Heart right ventricle (tissue), 16 donors: ENCODE results near the gene TMEM200A. TPM values are rescaled to one million over a fixed set of nuclear protein-coding genes. Genes with fewer than 3 reads are reported as not detected.

Source experiments
- ATAC-seq, 8 donors: fragments of 200-7000 bp; cut with Tn5 transposase; one replicate each; pipeline ENCODE4 v1.9.1; 2020; ENCODE audit warnings: mild to moderate bottlenecking in 8 of 8, moderate library complexity in 8 of 8, moderate number of reproducible peaks in 1 of 8
- DNase-seq, 2 donors: peaks; one replicate each; pipeline ENCODE4 v3.0.0-alpha.2; 2020
- H3K27ac ChIP-seq, 10 donors: fragments of 200-600 bp; sonication (generic) in 2 of 10; one replicate each; pipeline versions ENCODE4 v1.5.0 to v1.8.0; 2020 to 2022; ENCODE audit warnings: mild to moderate bottlenecking in 3 of 10
- H3K27me3 ChIP-seq, 7 donors: fragments of 200-600 bp; one replicate each; pipeline ENCODE4 v1.8.0; 2021 to 2022; ENCODE audit warnings: mild to moderate bottlenecking in 2 of 7
- H3K36me3 ChIP-seq, 9 donors: fragments of 200-600 bp; sonication (generic) in 1 of 9; one replicate each; pipeline versions ENCODE4 v1.5.0 to v1.8.0; 2020 to 2022; ENCODE audit warnings: mild to moderate bottlenecking in 2 of 9
- H3K4me1 ChIP-seq, 9 donors: fragments of 200-600 bp; sonication (generic) in 1 of 9; one replicate each; pipeline versions ENCODE4 v1.5.0 to v1.8.0; 2020 to 2022; ENCODE audit warnings: mild to moderate bottlenecking in 4 of 9
- H3K4me3 ChIP-seq, 10 donors: fragments of 200-600 bp; sonication (generic) in 2 of 10; one replicate each; pipeline versions ENCODE4 v1.5.0 to v1.8.0; 2020 to 2022; ENCODE audit warnings: mild to moderate bottlenecking in 7 of 10, moderate library complexity in 2 of 10
- H3K9me3 ChIP-seq, 11 donors: fragments of 200-600 bp in 10 of 11; sonication (generic) in 2 of 11; one replicate each; pipeline versions ENCODE4 v1.5.0 to v1.8.0; 2013 to 2022; ENCODE audit warnings: mild to moderate bottlenecking in 2 of 11, control low read depth in 1 of 11, moderate library complexity in 1 of 11
- CTCF ChIP-seq, 9 donors: fragments of 200-600 bp; sonication (generic) in 2 of 9; IDR thresholded peaks; one replicate each; pipeline versions ENCODE4 v1.5.0 to v1.8.0; 2021 to 2022; ENCODE audit warnings: antibody characterized with exemption in 9 of 9, mild to moderate bottlenecking in 5 of 9, moderate library complexity in 1 of 9
- WGBS, 2 donors: extraction: QIAGEN DNeasy Blood & Tissue Kit; methylation state at CpG; one replicate each; pipeline ENCODE4 v1.1.7; 2013; ENCODE audit warnings: inconsistent platforms in 1 of 2; 5-methylcytosine and 5-hydroxymethylcytosine counted together
- intact Hi-C, 10 donors: fragments of 100-400 bp; cut with DNase I; formaldehyde crosslinking; loops; one replicate each; pipeline versions ENCODE4 v1.11.1 to v1.14.2; 2022
- polyA plus RNA-seq, 2 donors: library from polyadenylated mRNA; stranded (reverse); fragments of 200-250 nt; gene quantifications; one replicate each; pipeline ENCODE4 v1.2.3, GENCODE V29; 2013
- total RNA-seq, 10 donors: library from RNA; stranded (reverse); fragmentation: NEBNext Ultra II Directional in 3 of 10; extraction: Animal tissue kit (Norgen Biotek cat#: 25700) in 3 of 10; gene quantifications; one replicate each; pipeline versions ENCODE4 v1.2.1 to v1.2.4, GENCODE V29; 2021 to 2023
- donor health status: Arrhythmogenic right ventricular cardiomyopathy.
- donor health status: ischemic (EF 13 %, LVEDD 7.1; RV severe dilation, severe dysfunction).
- donor health status: healthy with polysubstance abuse.
- donor health status: DM: no; HTN: yes; CAD: no.
- donor health status: DM: no; HTN: no; CAD: no.
- donor health status: ischemic (EF 25% LVEDD 6.9; RV normal size, moderate dysfunction).
- donor health status: ischemic (EF 25% LVEDD 5.7; RV mildly dilated, moderate dysfunction).
- donor health status: healthy.
- donor health status: DM: yes; HTN: yes; CAD: no.
- donor health status: Ischemic cardiomyopathy.
- donor health status: ischemic (EF 35%, LVEDD 5.7; RV mildly dilated, moderate dysfunction).
- donor health status: nonischemic (EF 11% LVEDD 7.7; RV severe dilation, severe dysfunction).
- donor health status: DM: yes; HTN: yes; CAD: no.
- donor health status: PGD.
- donor health status: ischemic (EF 29% LVEDD 5.4; RV normal size, mild dysfunction).
- donor health status: nonischemic (EF 23%, LVEDD 6.1; RV moderate dilation, normal function).

The TMEM200A gene
- total and polyA plus RNA-seq, 12 donors: 0.07 to 0.39 (median 0.18) TPM; not detected in 4

- Histone ChIP-seq H3K9me3 (peaks cover 0 to 24% (median 0%) of the 10 kb centered on the region in 11 donors), H3K27me3 (no peaks in the 10 kb centered on the region), H3K27ac (no peak overlapping the region), H3K4me1 (no peaks in the 10 kb centered on the region), H3K36me3 (no peaks in the 10 kb centered on the region), H3K4me3 (no peak overlapping the region)
- intact Hi-C loops: no loop called here
- DNase-seq: no peak
- no peak for ATAC-seq
- no peak for TF ChIP-seq CTCF (IDR thresholded peaks at IDR 0.05)
- 81 to 84% methylated on average over 1 of the region's 1 CpG for WGBS, 2 donors
Observed at GRCh38 chr6:130489514-130489913, 123.7 kb downstream of the TMEM200A start.

Other genes starting within 250 kb of the TMEM200A start
- 1 to 10 TPM in 1 of 10 donors, under 1 TPM in 2, not detected in 7; 0.38 to 3.1 (median 0.69) TPM for gene SAMD3, start 143.1 kb upstream of the TMEM200A start, total RNA-seq
- gene SAMD3, start 143.1 kb upstream of the TMEM200A start, polyA plus RNA-seq: under 1 TPM; 0.12 to 0.51 TPM